GM18868 (cell line): ENCODE data around the gene FAM78A.

Source experiments
- ATAC-seq: cut with Tn5 transposase; IDR thresholded peaks from one replicate; pipeline ENCODE4 v1.9.1; 2021; ENCODE audit warnings: mild to moderate bottlenecking, moderate library complexity; ENCODE audit not compliant: unreplicated experiment

Gene FAM78A

GRCh38 chr9:131276094-131276888 is at the start of gene FAM78A:
Gene FAM78A (minus strand): TSS chr9:131276510. CDS start chr9:131276179, 331 bp downstream.
- ATAC-seq = no peak

GRCh38 chr9:131324736-131325679 is 48.7 kb upstream of the FAM78A start:
- ATAC-seq = no peak

GRCh38 chr9:131323629-131324028 is 47.3 kb upstream of the FAM78A start:
- ATAC-seq = no peak

- no peak for ATAC-seq
Observed at GRCh38 chr9:131320031-131320685, 43.8 kb upstream of the FAM78A start.

- no peak for ATAC-seq
Observed at GRCh38 chr9:131319486-131319885, 43.2 kb upstream of the FAM78A start.

GRCh38 chr9:131318231-131319085 is 42.1 kb upstream of the FAM78A start:
- ATAC-seq = no peak

- ATAC-seq = no peak
Observed at GRCh38 chr9:131312822-131313770, 36.8 kb upstream of the FAM78A start.

- ATAC-seq = no peak
Observed at GRCh38 chr9:131312246-131312645, 35.9 kb upstream of the FAM78A start.

- ATAC-seq = no peak
Observed at GRCh38 chr9:131310833-131311554, 34.7 kb upstream of the FAM78A start.

- no peak for ATAC-seq
Observed at GRCh38 chr9:131309530-131310276, 33.4 kb upstream of the FAM78A start.

GRCh38 chr9:131308906-131309529 is 32.7 kb upstream of the FAM78A start:
- no peak for ATAC-seq

GRCh38 chr9:131308452-131308851 is 32.1 kb upstream of the FAM78A start:
- no peak for ATAC-seq

- ATAC-seq = no peak
Observed at GRCh38 chr9:131307974-131308373, 31.7 kb upstream of the FAM78A start.

- no peak for ATAC-seq
Observed at GRCh38 chr9:131306397-131307004, 30.2 kb upstream of the FAM78A start.

GRCh38 chr9:131304676-131305355 is 28.5 kb upstream of the FAM78A start:
- ATAC-seq = no peak
